ENCODE results near the gene GRK5.
"Not testable (repeated sequence)": the region's sequence is repeated elsewhere in the genome, so short reads cannot be mapped to it uniquely, and the experiment has no call there.

The GRK5 gene

DNA sequence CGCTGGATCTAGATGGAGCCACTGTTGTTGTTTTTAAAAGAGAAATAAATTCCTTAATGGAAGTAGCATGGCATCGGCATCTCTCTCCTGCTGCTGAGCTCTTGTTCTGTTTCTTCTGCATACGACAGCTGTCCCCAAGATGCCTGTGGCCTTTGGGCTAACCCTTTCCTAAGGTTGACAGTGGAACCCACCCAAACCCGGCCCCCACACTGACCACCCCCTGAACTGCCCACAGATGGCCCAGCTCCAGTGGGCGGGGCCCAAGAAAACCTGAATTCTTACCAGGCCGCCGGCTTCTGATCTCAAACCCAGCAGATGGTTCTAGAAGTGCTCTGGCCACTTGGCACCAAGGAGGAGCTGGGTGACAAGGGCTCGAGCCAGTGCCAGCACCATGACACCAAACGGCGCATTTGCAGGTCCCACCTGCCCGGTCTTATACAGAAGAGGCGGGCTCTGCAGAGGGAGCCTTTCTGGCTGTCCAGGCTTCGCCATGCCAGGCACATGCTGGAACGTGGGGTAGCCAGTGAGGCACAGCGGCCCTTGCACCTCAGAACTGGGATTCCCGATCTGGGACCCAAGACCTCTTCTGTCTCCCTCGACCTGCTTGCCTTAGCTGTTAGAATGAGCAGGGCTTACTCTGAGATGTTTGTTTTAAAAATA, 252.4 kb downstream of the GRK5 start:
- no peak for DNase-seq (ENCODE audit: low read depth)

DNA sequence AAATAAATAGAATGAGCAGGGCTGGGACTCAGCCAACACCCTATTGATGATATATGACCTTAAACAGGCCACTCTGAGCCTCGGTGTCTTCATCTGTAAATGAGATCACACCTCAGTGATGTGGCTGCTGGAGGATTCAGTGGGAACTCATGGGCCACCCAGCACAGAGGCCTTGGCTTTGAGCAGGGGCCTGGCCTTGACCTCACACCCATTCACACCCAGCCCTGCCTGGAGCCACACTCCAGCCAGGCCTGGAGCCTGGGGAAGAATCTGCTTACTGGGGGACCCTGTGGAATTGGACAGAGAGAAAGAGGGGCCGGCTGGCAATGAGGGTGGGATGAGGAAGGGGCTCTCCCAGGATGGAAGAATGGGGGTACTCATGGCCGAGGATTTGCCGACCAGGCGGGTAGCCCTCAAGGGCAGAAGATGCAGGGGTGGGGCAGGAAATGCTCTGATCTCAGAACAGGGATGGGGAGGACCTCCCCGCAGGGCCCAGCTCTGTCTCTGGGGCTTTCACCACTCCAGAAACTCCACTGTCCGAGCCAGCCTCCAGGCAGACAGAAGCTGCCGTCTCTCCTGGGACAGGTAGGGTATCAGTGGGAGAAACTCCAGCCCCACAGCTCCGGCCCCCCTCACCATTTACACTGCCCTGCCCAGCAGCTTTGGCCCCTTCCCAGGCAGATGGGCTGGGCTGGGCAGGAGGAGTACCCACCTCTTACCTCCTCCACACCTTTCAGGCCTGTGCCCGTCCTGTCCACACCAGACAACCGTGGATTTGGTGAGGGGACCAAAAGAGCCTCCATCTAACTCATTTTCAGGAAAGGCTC, 253.2 kb downstream of the GRK5 start:
- no peak for DNase-seq (ENCODE audit: low read depth)

DNA sequence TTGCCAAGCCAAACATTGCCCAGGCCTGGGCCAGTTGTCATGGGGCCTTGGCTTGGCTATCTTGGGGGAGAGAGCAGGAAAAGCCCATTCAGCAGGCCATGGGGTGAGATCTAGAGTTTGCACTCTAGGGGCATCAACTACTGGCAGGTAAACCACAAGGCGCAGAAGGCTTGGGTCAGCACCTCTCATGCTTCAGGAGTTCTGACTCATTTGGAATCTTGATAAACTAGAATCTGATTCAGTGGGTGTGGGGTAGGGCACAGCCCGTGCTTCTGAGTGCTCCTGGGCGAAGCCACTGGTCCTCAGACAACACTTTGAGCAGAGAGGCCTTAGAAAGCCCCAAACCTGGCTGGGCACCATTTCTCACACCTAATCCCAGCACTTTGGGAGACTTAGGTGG, 254.0 kb downstream of the GRK5 start:
- no peak for DNase-seq (ENCODE audit: low read depth)

DNA sequence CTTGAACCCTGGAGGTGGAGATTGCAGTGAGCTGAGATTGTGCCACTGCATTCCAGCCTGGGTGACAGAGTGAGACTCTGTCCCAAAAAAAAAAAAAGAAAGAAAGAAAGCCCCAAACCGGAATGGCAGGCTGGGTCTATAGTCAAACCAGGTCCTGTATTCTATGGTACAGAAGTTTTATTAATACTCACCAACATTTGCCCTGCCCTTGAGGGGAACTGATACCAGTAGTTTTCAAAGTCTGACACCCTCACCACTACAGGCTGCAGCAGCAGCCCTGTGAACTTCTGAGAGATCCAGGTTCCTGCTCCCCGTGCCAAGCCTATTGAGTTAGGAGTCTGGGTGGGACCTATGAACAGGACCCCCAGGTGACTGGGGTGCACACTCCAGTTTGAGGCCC, 254.6 kb downstream of the GRK5 start:
- DNase-seq (ENCODE audit: low read depth) = no peak

DNA sequence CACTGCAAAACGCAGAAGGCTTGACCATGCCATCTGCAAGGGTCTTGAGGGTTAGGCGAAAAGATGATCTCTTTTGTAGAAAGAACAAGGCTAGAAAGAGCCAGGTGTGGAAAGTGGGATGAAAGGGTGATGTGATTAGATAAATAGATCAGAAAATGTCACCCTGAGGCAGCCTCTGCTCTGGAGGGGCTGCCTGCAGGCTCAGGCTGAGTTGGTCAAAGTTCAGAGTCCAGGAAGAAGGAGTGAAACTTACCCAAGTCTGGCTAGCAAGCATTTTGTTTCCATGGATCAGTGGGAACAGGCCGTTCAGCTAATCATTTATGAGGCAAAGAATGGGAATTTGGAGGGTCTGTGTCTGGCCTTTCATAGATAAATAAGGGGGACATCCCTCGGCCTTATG, 255.4 kb downstream of the GRK5 start:
- DNase-seq (ENCODE audit: low read depth) = no peak

DNA sequence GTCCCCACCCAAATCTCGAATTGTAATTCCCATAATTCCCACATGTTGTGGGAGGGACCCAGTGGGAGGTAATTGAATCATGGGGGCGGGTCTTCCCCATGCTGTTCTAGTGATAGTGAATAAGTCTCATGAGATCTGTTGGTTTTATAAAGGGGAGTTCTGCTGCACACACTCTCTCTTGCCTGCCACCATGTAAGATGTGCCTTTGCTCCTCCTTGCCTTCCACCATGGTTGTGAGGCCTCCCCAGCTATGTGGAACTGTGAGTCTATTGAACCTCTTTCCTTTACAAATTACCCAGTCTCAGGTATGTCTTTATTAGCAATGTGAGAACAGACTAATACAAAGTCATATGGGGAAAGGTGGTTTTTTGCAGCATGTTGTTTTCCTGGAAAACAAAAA, 255.8 kb downstream of the GRK5 start:
- not testable (repeated sequence) for DNase-seq (ENCODE audit: low read depth)

DNA sequence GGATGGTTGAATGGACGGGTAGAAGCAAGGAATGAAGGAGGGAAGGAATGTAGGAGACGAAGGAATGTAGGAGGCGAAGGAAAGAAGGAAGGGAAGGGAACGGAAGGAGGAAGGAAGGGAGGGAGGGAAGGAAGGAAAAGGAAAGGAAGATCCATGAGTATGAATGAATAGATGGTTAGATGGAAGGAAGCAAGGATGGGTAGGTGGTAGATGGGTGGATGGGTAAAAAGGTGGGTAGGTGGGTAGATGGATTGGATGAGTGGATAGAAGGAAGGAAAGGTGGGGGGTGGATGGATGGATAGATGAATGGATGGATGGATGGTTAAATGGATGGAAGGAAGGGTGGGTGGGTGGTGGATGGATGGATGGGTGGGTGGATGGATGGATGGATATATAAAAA, 257.7 kb downstream of the GRK5 start:
- DNase-seq (ENCODE audit: low read depth) = no peak

DNA sequence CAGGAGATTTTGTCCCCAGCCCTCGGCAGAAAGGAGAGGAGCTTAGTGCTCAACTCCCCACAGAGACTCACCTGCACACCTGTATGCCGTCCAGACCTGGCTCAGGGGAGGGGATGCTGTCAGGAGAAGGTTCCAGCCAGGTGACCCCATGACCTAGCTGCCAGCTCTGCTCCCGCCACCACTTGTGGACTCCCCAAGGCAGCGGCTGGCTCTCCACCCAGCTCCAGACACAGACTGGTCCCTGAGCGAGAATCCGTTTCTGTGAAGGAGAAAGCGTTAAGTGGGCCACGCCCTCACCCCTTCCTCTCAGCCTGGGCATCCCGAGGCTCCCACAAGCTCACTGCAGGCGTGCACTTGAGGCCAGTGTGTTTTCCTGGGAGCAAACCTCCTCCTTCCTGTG, 258.7 kb downstream of the GRK5 start:
- no peak for DNase-seq (ENCODE audit: low read depth)

DNA sequence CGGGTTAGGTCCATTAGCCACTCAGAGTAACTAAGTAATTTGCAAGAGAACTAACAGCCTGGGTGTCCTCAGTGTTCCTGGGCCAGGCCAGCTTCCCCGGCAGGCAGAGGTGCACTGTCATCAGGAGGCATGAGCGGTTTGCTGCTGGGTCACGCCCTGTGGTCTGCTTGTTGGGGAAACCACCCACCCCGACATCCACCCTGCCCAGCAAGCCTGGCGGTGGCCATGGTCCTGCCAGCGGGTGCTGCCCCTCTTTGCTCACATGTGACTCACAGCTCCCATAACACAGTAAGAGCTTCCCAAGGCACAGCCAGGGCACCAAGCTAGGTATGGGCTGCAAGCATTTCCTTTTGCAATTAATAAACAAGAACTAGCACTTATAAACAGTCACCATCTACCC, 259.3 kb downstream of the GRK5 start:
- DNase-seq (ENCODE audit: low read depth) = no peak

DNA sequence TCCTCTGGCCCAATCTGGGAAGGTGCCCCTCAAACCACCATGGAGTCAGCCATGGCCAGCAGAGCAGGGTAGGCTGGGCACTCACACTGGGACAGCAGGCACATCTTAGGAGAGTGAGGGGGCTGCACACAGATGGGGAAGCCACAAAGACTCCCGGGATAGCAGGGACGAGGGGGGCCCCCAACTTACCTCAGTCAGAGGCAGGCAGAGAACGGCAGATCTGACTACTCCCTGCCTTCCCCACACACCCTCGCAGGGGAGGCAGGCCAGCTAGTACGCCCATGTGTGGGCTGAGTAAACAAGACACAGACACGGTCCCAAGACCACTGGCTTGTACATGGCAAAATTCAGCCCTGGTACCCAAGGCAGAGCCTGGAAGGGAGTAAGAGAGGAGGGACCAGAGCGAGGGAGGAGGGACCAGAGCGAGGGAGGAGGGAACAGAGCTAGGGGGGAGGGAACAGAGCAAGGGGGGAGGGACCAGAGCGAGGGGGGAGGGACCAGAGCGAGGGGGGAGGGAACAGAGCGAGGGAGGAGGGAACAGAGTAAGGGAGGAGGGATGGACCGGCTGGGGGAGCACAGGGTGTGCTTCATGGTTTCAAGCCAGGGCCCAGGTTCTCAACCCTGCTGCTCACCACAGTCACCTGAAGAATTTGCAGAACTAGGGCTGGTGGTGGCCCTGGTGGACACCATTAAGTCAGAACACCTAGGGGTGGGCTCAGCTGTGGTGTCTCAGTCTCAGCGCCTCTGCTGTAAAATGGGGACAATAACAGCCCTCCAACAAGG, 261.4 kb downstream of the GRK5 start:
- no peak for DNase-seq (ENCODE audit: low read depth)

DNA sequence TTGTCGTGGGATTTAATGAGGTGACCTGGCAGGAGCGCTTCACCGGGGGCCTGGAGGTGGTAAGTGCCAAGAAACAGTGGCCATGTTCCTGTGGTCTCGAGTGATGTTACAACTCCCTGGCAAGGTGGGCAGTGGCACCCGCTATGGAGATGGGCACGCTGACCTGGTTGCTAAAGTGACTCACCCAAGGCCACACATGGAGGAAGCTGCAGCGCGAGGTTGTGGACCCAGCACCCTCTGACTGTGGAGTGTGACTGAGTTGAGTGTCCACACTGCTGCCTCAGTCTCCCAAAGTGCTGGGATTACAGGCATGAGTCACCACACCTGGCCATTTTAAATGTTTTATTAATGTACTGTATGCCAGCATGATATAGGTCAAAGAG, 261.9 kb downstream of the GRK5 start:
- no peak for DNase-seq (ENCODE audit: low read depth)

DNA sequence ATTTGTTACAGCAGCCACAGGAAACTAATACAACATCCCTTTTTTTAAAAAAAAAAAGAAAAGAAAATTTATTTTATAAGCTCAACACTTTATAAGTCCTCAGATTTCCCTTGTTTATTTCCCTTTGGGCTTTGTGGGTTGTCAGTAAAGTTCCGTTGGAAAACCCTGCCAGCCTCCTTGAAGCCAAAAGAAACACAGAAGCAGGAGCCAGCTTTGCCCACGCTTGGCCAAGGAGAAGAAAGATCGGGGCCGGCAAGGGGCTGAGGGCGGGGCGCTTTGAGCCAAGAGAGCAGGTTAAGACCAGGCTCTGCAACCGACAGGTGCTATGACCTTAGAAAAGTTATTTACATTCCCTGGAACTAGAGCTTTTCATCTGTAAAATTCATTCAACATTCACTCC, 262.5 kb downstream of the GRK5 start:
- DNase-seq (ENCODE audit: low read depth) = no peak

DNA sequence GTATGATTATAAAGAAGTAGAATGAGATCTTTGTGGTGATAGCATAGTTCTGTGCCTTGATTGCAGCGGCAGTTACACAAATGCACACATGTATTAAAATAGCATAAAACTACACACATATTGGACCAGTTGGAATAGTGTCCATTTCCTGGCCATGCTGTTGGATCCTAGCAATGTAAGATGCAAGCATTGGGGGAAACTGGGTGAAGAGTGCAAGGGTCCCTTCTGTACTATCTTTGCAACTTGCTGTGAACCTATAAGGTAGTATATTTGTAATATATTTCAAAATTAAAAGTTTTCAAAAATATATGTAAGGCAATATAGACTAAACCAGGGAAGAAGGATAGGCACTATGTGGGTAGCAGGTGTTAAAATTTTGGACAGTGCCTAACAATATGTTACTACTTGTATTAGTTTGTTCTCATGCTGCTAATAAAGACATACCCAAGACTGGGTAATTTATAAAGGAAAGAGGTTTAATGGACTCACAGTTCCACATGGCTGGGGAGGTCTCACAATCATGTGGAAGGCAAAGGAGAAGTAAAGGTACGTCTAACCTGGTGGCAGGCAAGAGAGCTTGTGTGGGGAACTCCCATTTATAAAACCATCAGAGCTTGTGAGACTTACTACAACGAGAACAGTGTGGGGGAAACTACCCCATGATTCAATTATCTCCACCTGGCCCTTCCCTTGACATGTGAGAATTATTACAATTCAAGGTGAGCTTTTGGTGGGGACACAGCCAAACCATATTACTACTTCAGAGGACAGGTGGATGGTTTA, 263.7 kb downstream of the GRK5 start:
- no peak for DNase-seq (ENCODE audit: low read depth)

DNA sequence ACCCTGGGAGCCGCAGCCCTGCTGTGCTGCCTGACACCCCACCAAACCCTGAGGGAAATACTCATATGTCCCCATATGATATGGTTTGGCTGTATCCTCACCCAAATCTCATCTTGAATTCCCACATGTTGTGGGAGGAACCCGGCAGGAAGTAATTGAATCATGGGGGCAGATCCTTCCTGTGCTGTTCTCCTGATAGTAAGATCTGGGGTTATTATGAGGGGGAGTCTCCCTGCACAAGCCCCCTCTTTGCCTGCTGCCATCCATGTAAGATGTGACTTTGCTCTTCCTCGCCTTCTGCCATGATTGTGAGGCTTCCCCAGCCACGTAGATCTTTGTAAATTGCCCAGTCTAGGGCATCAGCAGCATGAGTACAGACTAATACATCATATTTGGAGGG, 266.4 kb downstream of the GRK5 start:
- no peak for DNase-seq (ENCODE audit: low read depth)

DNA sequence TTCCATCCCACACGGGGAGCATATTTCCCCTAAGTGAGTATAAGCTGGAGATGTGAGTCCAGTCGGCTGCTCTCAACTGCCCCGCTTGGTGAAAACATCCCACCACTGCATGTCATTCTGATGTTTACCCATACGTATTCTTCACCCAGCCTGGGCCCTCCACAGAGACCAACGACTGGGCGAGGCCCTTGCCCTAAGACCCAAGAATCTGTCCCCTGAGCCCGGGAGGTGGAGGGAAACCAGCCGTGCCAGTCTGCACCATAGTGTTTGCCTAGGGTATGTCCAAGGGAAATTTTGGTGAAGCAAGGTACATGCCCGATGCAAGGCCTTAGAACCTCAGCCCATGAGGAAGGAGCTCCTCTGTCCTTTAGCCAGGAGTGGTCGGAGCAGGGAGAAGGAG, 267.2 kb downstream of the GRK5 start:
- no peak for DNase-seq (ENCODE audit: low read depth)

DNA sequence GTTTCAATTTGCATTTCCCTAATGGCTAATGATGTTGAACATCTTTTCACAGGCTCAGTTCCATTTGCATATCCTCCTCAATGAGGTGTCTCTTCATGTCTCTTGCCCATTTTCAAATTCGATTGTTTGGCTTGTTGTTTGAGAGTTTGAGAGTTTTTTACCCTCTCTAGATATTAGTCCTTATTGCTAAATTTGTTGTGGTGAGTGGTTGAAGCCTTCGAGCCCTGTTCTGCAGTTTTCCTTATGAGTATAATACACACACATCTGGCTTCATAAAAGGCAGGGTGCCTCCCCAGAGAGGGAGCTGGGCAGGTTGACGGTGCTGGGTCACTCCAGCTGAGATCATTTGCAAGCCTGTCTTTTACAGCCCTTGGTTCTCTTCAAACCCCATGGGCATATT, 270.1 kb downstream of the GRK5 start:
- DNase-seq (ENCODE audit: low read depth) = no peak

DNA sequence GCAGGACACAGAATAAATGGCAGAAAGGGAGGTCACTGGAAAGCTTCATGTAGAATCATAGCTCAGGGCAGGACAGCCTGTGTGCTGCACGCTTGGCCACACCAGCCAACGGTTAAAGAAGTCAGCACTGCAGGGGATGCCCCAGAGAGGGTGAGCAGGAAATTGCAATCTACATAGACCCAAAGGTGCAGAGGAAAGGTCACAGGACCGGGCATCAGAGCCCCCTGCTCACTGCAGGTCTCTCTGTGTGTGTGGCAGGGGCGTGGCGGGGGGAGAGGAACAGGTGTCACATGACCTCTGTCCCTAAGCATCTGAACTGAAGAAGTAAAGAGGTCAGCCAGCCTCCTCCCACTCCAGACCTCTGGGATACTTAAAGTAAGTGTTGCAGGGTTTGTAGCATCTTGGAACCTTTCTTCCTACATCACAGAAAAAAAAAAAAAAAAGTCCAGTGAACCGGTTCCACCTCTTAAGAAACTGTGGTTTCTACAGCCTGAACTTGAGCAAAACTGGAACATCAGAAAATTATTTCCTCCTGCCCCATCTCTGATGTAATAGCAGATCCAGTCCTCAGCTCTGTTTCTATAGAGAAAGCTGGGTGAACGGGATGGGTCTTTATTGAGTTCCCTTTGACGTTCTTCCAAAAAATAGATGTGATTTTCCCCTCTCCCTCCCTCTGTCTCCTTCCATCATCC, 270.9 kb downstream of the GRK5 start:
- DNase-seq (ENCODE audit: low read depth) = no peak

DNA sequence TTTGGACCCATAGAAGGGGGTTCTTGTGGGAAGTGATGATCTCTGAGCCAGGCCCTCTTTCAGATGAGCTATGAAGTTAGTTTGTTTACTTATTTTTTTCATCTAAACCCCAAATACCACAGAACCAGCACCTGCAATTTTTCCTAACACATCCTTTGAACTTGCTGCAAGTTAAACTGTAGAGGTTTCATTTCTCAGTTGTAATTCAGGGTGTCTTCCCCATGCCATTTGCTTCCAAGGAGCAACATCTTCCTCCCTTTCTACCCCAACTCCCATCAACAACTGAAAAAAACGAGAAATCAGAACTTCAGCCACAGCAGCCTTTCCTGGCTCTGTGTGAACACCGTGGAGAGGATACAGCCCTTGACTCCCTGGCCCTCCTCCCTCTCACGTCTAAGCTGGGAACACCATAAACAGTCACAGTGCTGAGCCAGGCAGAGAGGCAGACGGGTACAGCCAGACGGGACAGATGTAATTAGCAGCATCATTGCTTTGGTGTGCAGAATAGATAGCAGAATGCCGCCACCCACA, 271.5 kb downstream of the GRK5 start:
- DNase-seq (ENCODE audit: low read depth) = no peak

DNA sequence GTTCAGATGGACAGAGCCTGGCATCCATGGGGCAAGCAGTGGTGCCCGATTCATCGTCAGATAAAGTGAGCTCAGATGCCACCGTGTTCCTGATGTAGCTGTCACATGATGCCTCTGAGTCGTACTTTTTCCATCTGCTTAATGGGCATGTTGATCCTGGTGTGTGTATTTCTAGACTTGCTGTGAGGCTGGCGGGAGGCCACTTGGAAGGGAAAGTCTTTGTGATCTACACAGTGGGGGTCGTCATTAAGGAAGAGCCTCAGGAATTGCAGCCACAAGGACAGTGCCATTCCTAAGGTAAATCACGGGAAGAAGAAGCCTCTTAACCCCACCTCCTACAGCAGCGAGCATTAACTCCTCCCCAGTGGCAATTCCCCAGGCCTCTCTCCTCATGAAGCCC, 272.2 kb downstream of the GRK5 start:
- no peak for DNase-seq (ENCODE audit: low read depth)

DNA sequence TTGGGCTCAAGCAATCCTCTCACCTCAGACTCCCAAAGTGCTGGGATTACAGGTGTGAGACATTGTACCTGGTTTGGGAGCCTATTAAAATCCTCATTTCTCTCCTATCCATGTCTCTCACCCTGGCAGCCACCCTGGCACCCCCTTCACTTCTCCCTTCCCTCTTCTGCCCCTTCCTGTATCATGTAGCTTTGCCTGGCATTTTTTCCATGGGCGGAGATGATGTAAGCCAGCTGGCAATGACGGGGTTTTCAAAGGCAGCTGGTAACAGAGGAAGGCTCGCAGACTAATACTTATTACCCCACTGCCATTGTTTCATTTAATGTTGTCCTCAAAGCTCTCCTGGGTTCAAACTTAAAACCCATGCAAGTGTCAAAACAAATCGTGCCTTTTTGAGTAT, 273.3 kb downstream of the GRK5 start:
- no peak for DNase-seq (ENCODE audit: low read depth)

DNA sequence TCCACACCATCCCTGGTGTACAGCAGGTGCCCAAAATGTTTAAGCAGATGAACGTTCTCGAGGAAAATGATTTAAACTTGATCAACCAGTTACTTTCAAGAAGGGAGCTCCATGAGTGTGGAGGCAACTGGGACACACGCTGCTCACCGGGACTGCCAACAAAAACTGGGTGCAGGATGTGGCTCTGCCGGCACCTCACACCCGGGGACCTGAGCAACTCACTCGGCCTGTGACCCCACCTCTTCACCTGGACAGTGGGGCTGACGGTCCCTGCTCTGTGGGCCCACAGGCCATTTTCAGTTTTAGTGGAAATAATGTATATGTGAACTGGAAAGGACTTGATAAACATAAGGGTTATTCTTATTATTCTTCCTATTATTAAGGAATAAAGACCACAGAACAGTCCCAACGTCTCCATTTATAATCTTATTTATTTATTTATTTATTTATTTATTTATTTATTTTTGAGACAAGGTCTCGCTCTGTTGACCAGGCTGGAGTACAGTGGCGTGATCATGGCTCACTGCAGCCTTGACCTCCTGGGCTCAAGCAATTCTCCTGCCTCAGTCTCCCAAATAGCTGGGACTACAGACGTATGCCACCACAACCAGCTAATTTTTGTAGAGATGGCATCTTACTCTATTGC, 274.5 kb downstream of the GRK5 start:
- no peak for DNase-seq (ENCODE audit: low read depth)
